Activated CD4-positive, alpha-beta T cell treated with anti-CD3 and anti-CD28 coated beads, Interleukin-2, amount 10 ng/mL, durations not matched to agents 7 days and 5 days (primary cell): ENCODE results near the gene RXFP3. TPM values are rescaled to one million over a fixed set of nuclear protein-coding genes. Genes with fewer than 3 reads are reported as not detected.
"Not testable (repeated sequence)": the region's sequence is repeated elsewhere in the genome, so short reads cannot be mapped to it uniquely, and the experiment has no call there.

Experiments used
- CTCF ChIA-PET: fragments of 350-600 bp; sonication (Branson Sonifier 250); formaldehyde crosslinking; loops from one replicate; lab custom pipeline; 2021; ENCODE audit warnings: antibody characterized with exemption; lab: Charles Lee
- POLR2A ChIA-PET: fragments of 350-600 bp; sonication (Branson Sonifier 250); formaldehyde crosslinking; loops from one replicate; lab custom pipeline; 2021; ENCODE audit warnings: antibody characterized with exemption; lab: Charles Lee
- DNase-seq: peaks from one replicate; pipeline ENCODE4 v3.0.0-alpha.2; 2020
- H3K27ac Mint-ChIP-seq: one replicate; pipeline ENCODE4 v1.8.0; 2021; ENCODE audit warnings: mild to moderate bottlenecking, moderate library complexity, mixed read lengths
- H3K27me3 Mint-ChIP-seq: one replicate; pipeline ENCODE4 v1.8.0; 2021; ENCODE audit warnings: mixed read lengths
- H3K36me3 Mint-ChIP-seq: one replicate; pipeline ENCODE4 v1.8.0; 2021; ENCODE audit warnings: low read depth, mixed read lengths
- H3K4me1 Mint-ChIP-seq: one replicate; pipeline ENCODE4 v1.8.0; 2021; ENCODE audit warnings: mixed read lengths
- H3K4me3 Mint-ChIP-seq: one replicate; pipeline ENCODE4 v1.8.0; 2021; ENCODE audit warnings: mild to moderate bottlenecking, moderate library complexity, mixed read lengths
- H3K9me3 Mint-ChIP-seq: one replicate; pipeline ENCODE4 v1.8.0; 2021; ENCODE audit warnings: mixed read lengths
- total RNA-seq, 2 experiments: library from RNA; stranded (reverse); gene quantifications; one replicate each; pipeline ENCODE4 v1.2.3, GENCODE V29; 2021

Gene RXFP3
- total RNA-seq = not detected

- H3K27me3 Mint-ChIP-seq = peaks cover 58% of the 10 kb centered on the region
- DNase-seq = no peak
- POLR2A ChIA-PET = no interaction called here
- no peaks in the 10 kb centered on the region for H3K9me3 Mint-ChIP-seq
- no peak within 1 kb of the TSS for H3K4me3 Mint-ChIP-seq
- H3K36me3 Mint-ChIP-seq = no peaks in the 10 kb centered on the region
- no peaks in the 10 kb centered on the region for H3K4me1 Mint-ChIP-seq
- CTCF ChIA-PET = no interaction called here
- no peak within 1 kb of the TSS for H3K27ac Mint-ChIP-seq
Measured at GRCh38 chr5:33936381-33937016, at the start of gene RXFP3. Gene RXFP3, plus strand, starts transcription at chr5:33936386. Its CDS starts 355 bp downstream, at chr5:33936741.

GRCh38 chr5:33887268-33887667 lies 48.9 kb upstream of the RXFP3 start:
- Mint-ChIP-seq H3K36me3 (no peaks in the 10 kb centered on the region), H3K9me3 (no peaks in the 10 kb centered on the region), H3K27me3 (peaks cover 31% of the 10 kb centered on the region), H3K4me1 (peaks cover 2% of the 10 kb centered on the region), H3K27ac (no peak overlapping the region), H3K4me3 (no peak overlapping the region)
- CTCF ChIA-PET = no interaction called here
- POLR2A ChIA-PET = no interaction called here
- no peak for DNase-seq

GRCh38 chr5:33888587-33888986 lies 47.6 kb upstream of the RXFP3 start:
- Mint-ChIP-seq H3K27ac (no peak overlapping the region), H3K4me3 (no peak overlapping the region), H3K9me3 (no peaks in the 10 kb centered on the region), H3K36me3 (no peaks in the 10 kb centered on the region), H3K4me1 (peaks cover 2% of the 10 kb centered on the region), H3K27me3 (peaks cover 42% of the 10 kb centered on the region)
- POLR2A ChIA-PET = no interaction called here
- CTCF ChIA-PET = no interaction called here
- no peak for DNase-seq

GRCh38 chr5:33890131-33891032 lies 45.8 kb upstream of the RXFP3 start:
- CTCF ChIA-PET = no interaction called here
- DNase-seq = no peak
- peaks cover 57% of the 10 kb centered on the region for H3K27me3 Mint-ChIP-seq
- POLR2A ChIA-PET = no interaction called here
- H3K27ac Mint-ChIP-seq = no peak overlapping the region
- H3K36me3 Mint-ChIP-seq = no peaks in the 10 kb centered on the region
- peaks cover 2% of the 10 kb centered on the region for H3K4me1 Mint-ChIP-seq
- H3K4me3 Mint-ChIP-seq = no peak overlapping the region
- H3K9me3 Mint-ChIP-seq = no peaks in the 10 kb centered on the region

GRCh38 chr5:33891446-33891787 lies 44.8 kb upstream of the RXFP3 start:
- peaks cover 2% of the 10 kb centered on the region for H3K4me1 Mint-ChIP-seq
- no peak overlapping the region for H3K27ac Mint-ChIP-seq
- CTCF ChIA-PET = no interaction called here
- DNase-seq = no peak
- no peaks in the 10 kb centered on the region for H3K9me3 Mint-ChIP-seq
- no peaks in the 10 kb centered on the region for H3K36me3 Mint-ChIP-seq
- H3K4me3 Mint-ChIP-seq = no peak overlapping the region
- POLR2A ChIA-PET = no interaction called here
- H3K27me3 Mint-ChIP-seq = peaks cover 57% of the 10 kb centered on the region

GRCh38 chr5:33891788-33892619 lies 44.2 kb upstream of the RXFP3 start, which contains the start of gene ADAMTS12:
Gene ADAMTS12, minus strand, starts transcription at chr5:33891990. Its CDS starts 134 bp downstream, at chr5:33891856.
- Mint-ChIP-seq H3K27me3 (peaks cover 62% of the 10 kb centered on the region), H3K4me1 (peaks cover 2% of the 10 kb centered on the region), H3K4me3 (no peak within 1 kb of the TSS), H3K36me3 (no peaks in the 10 kb centered on the region), H3K9me3 (no peaks in the 10 kb centered on the region), H3K27ac (no peak within 1 kb of the TSS)
- ChIA-PET POLR2A (no interaction called here), CTCF (no interaction called here)
- DNase-seq = no peak

- H3K27me3 Mint-ChIP-seq = peaks cover 62% of the 10 kb centered on the region
- no peak overlapping the region for H3K4me3 Mint-ChIP-seq
- ChIA-PET POLR2A (no interaction called here), CTCF (no interaction called here)
- no peak overlapping the region for H3K27ac Mint-ChIP-seq
- no peaks in the 10 kb centered on the region for H3K36me3 Mint-ChIP-seq
- H3K9me3 Mint-ChIP-seq = no peaks in the 10 kb centered on the region
- no peak for DNase-seq
- peaks cover 2% of the 10 kb centered on the region for H3K4me1 Mint-ChIP-seq
Measured at GRCh38 chr5:33892620-33893137, 43.5 kb upstream of the RXFP3 start.

- Mint-ChIP-seq H3K4me3 (no peak overlapping the region), H3K27me3 (peaks cover 54% of the 10 kb centered on the region), H3K36me3 (no peaks in the 10 kb centered on the region), H3K4me1 (peaks cover 2% of the 10 kb centered on the region), H3K27ac (no peak overlapping the region), H3K9me3 (no peaks in the 10 kb centered on the region)
- CTCF ChIA-PET = no interaction called here
- DNase-seq = no peak
- POLR2A ChIA-PET = no interaction called here
Measured at GRCh38 chr5:33894566-33894965, 41.6 kb upstream of the RXFP3 start.

- Mint-ChIP-seq H3K27me3 (peaks cover 5% of the 10 kb centered on the region), H3K36me3 (no peaks in the 10 kb centered on the region), H3K27ac (no peak overlapping the region), H3K4me1 (no peaks in the 10 kb centered on the region), H3K9me3 (peaks cover 5% of the 10 kb centered on the region), H3K4me3 (no peak overlapping the region)
- DNase-seq = no peak
- ChIA-PET CTCF (no interaction called here), POLR2A (no interaction called here)
Measured at GRCh38 chr5:33901156-33901555, 35.0 kb upstream of the RXFP3 start.

- H3K9me3 Mint-ChIP-seq = peaks cover 20% of the 10 kb centered on the region
- H3K36me3 Mint-ChIP-seq = no peaks in the 10 kb centered on the region
- H3K4me3 Mint-ChIP-seq = no peak overlapping the region
- H3K27me3 Mint-ChIP-seq = no peaks in the 10 kb centered on the region
- no peak for DNase-seq
- CTCF ChIA-PET = no interaction called here
- no peak overlapping the region for H3K27ac Mint-ChIP-seq
- POLR2A ChIA-PET = no interaction called here
- no peaks in the 10 kb centered on the region for H3K4me1 Mint-ChIP-seq
Measured at GRCh38 chr5:33903118-33903517, 33.1 kb upstream of the RXFP3 start.

GRCh38 chr5:33905381-33905780 lies 30.8 kb upstream of the RXFP3 start:
- H3K36me3 Mint-ChIP-seq = no peaks in the 10 kb centered on the region
- no peaks in the 10 kb centered on the region for H3K4me1 Mint-ChIP-seq
- no peaks in the 10 kb centered on the region for H3K27me3 Mint-ChIP-seq
- ChIA-PET POLR2A (no interaction called here), CTCF (no interaction called here)
- no peak for DNase-seq
- no peak overlapping the region for H3K27ac Mint-ChIP-seq
- no peak overlapping the region for H3K4me3 Mint-ChIP-seq
- peaks cover 20% of the 10 kb centered on the region for H3K9me3 Mint-ChIP-seq

GRCh38 chr5:33906248-33906647 lies 29.9 kb upstream of the RXFP3 start:
- CTCF ChIA-PET, H3K27ac Mint-ChIP-seq, POLR2A ChIA-PET, DNase-seq, H3K27me3 Mint-ChIP-seq, H3K36me3 Mint-ChIP-seq, H3K4me3 Mint-ChIP-seq, H3K4me1 Mint-ChIP-seq: not testable (repeated sequence)
- peaks cover 20% of the 10 kb centered on the region for H3K9me3 Mint-ChIP-seq

GRCh38 chr5:33914844-33915243 lies 21.3 kb upstream of the RXFP3 start:
- H3K36me3 Mint-ChIP-seq, H3K4me1 Mint-ChIP-seq, H3K4me3 Mint-ChIP-seq, CTCF ChIA-PET, POLR2A ChIA-PET, DNase-seq, H3K27ac Mint-ChIP-seq: not testable (repeated sequence)
- Mint-ChIP-seq H3K9me3 (peaks cover 16% of the 10 kb centered on the region), H3K27me3 (peaks cover 11% of the 10 kb centered on the region)
